HEK293 (cell line): ENCODE data around the gene CACNA1H.

ENCODE experiments used
- CTCF ChIA-PET: fragments of 350-600 bp; formaldehyde crosslinking; extraction: SDS; loops from one replicate; lab custom pipeline; 2021; ENCODE audit warnings: antibody characterized with exemption; lab: Yijun Ruan, JAX
- POLR2A ChIA-PET: fragments of 300-600 bp; formaldehyde crosslinking; extraction: SDS; loops from one replicate; lab custom pipeline; 2020; ENCODE audit warnings: antibody characterized with exemption, inconsistent platforms; lab: Yijun Ruan, JAX
- H3K27ac ChIP-seq: fragments of 200-500 bp; sonication (Bioruptor generic); 2 replicates; pipeline ENCODE4 v1.5.1; 2014; ENCODE audit warnings: low read depth, low read length, control low read depth, inconsistent platforms; ENCODE audit errors: extremely low read depth
- H3K36me3 ChIP-seq, 2 experiments: fragments of 200-500 bp in 1 of 2; sonication (Bioruptor generic) in 1 of 2; 1 replicate in 1 of 2; 2 replicates in 1 of 2; pipeline ENCODE4 v1.5.1; 2014 to 2017; ENCODE audit warnings: inconsistent platforms in 2 of 2, low read length in 2 of 2; ENCODE audit not compliant: control insufficient read depth in 2 of 2, insufficient read depth in 1 of 2
- H3K4me1 ChIP-seq: fragments of 200-500 bp; sonication (Bioruptor generic); 2 replicates; pipeline ENCODE4 v1.5.1; 2014; ENCODE audit warnings: mild to moderate bottlenecking, low read length, inconsistent platforms; ENCODE audit not compliant: control insufficient read depth, insufficient read depth
- H3K4me3 ChIP-seq: 2 replicates; pipeline ENCODE4 v1.5.1; 2011; ENCODE audit warnings: low read depth, mild to moderate bottlenecking, control low read depth, low read length, moderate library complexity
- H3K9me3 ChIP-seq: fragments of 200-500 bp; sonication (Bioruptor generic); 2 replicates; pipeline ENCODE4 v1.5.1; 2014; ENCODE audit warnings: low read depth, low read length, inconsistent platforms; ENCODE audit not compliant: control insufficient read depth, insufficient read depth
- BCL6B ChIP-seq: fragments of 450-650 bp; formaldehyde crosslinking; IDR thresholded peaks from 2 replicates; pipeline ENCODE4 v1.5.1; 2017; ENCODE audit warnings: missing biosample characterization, missing genetic modification characterization
- CTCF ChIP-seq: fragments of 450-650 bp; formaldehyde crosslinking; IDR thresholded peaks from 2 replicates; pipeline ENCODE4 v1.5.1; 2016; ENCODE audit warnings: missing biosample characterization, missing genetic modification characterization
- EGR2 ChIP-seq: fragments of 450-650 bp; formaldehyde crosslinking; IDR thresholded peaks from 2 replicates; pipeline ENCODE4 v1.5.1; 2016; ENCODE audit warnings: low read depth, missing biosample characterization, missing genetic modification characterization
- GLIS2 ChIP-seq: fragments of 450-650 bp; formaldehyde crosslinking; IDR thresholded peaks from 2 replicates; pipeline ENCODE4 v1.5.1; 2016; ENCODE audit warnings: missing biosample characterization, missing genetic modification characterization
- INSM2 ChIP-seq: fragments of 450-650 bp; formaldehyde crosslinking; IDR thresholded peaks from 2 replicates; pipeline ENCODE4 v1.5.1; 2016; ENCODE audit warnings: missing biosample characterization, missing genetic modification characterization
- SETDB1 ChIP-seq: IDR thresholded peaks from one replicate; pipeline ENCODE4 v1.6.1; 2017; ENCODE audit warnings: mild to moderate bottlenecking, low read length, moderate library complexity, mixed read lengths; ENCODE audit not compliant: insufficient read length
- ZIC2 ChIP-seq: fragments of 450-650 bp; formaldehyde crosslinking; IDR thresholded peaks from 2 replicates; pipeline ENCODE4 v1.5.1; 2016; ENCODE audit warnings: missing biosample characterization, missing genetic modification characterization
- ZNF114 ChIP-seq: fragments of 450-650 bp; formaldehyde crosslinking; IDR thresholded peaks from 2 replicates; pipeline ENCODE4 v1.5.0; 2017; ENCODE audit warnings: missing biosample characterization, missing genetic modification characterization
- ZNF24 ChIP-seq: fragments of 450-650 bp; formaldehyde crosslinking; IDR thresholded peaks from 2 replicates; pipeline ENCODE4 v1.5.1; 2016; ENCODE audit warnings: missing biosample characterization, missing genetic modification characterization
- ZNF280D ChIP-seq: fragments of 450-650 bp; formaldehyde crosslinking; IDR thresholded peaks from 2 replicates; pipeline ENCODE4 v1.5.1; 2016; ENCODE audit warnings: missing biosample characterization, missing genetic modification characterization
- ZNF341 ChIP-seq: fragments of 450-650 bp; formaldehyde crosslinking; IDR thresholded peaks from 2 replicates; pipeline ENCODE4; 2016; ENCODE audit warnings: low read depth, missing biosample characterization, missing genetic modification characterization
- ZNF513 ChIP-seq: fragments of 450-650 bp; IDR thresholded peaks from 2 replicates; pipeline ENCODE4 v1.5.1; 2018; ENCODE audit warnings: missing biosample characterization, missing genetic modification characterization
- ZNF701 ChIP-seq: fragments of 450-650 bp; formaldehyde crosslinking; IDR thresholded peaks from 2 replicates; pipeline ENCODE4 v1.5.1; 2016; ENCODE audit warnings: missing biosample characterization, missing genetic modification characterization
- ZNF707 ChIP-seq: fragments of 450-650 bp; formaldehyde crosslinking; IDR thresholded peaks from 2 replicates; pipeline ENCODE4 v1.5.1; 2016; ENCODE audit warnings: missing biosample characterization, missing genetic modification characterization
- TF ChIP-seq, protein P1 (sequence below): fragments of 450-650 bp; formaldehyde crosslinking; IDR thresholded peaks from 2 replicates; pipeline ENCODE4 v1.5.1; 2017; ENCODE audit warnings: missing biosample characterization, missing genetic modification characterization
- TF ChIP-seq, protein P2 (sequence below): fragments of 450-650 bp; formaldehyde crosslinking; IDR thresholded peaks from 2 replicates; pipeline ENCODE4 v1.5.1; 2017; ENCODE audit warnings: missing biosample characterization, missing genetic modification characterization
- TF ChIP-seq, protein P3 (sequence below): fragments of 450-650 bp; formaldehyde crosslinking; conservative IDR thresholded peaks from 2 replicates; pipeline ENCODE4 v1.5.1; 2016; ENCODE audit warnings: low read depth, missing biosample characterization, missing genetic modification characterization

Gene CACNA1H

GRCh38 chr16:1158456-1159324 lies 5.8 kb downstream of the CACNA1H start (continued):
- TF ChIP-seq ZNF280D (no peak), CTCF (tag by site-specific recombination) (no peak), GLIS2 (0 out of 2 replicates have a peak, but pooled peaks have one; percentile 2), ZNF707 (no peak), ZNF114 (no peak)
- TF ChIP-seq, protein P1, sequence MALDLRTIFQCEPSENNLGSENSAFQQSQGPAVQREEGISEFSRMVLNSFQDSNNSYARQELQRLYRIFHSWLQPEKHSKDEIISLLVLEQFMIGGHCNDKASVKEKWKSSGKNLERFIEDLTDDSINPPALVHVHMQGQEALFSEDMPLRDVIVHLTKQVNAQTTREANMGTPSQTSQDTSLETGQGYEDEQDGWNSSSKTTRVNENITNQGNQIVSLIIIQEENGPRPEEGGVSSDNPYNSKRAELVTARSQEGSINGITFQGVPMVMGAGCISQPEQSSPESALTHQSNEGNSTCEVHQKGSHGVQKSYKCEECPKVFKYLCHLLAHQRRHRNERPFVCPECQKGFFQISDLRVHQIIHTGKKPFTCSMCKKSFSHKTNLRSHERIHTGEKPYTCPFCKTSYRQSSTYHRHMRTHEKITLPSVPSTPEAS (tag by site-specific recombination): no peak
- TF ChIP-seq, protein P2, sequence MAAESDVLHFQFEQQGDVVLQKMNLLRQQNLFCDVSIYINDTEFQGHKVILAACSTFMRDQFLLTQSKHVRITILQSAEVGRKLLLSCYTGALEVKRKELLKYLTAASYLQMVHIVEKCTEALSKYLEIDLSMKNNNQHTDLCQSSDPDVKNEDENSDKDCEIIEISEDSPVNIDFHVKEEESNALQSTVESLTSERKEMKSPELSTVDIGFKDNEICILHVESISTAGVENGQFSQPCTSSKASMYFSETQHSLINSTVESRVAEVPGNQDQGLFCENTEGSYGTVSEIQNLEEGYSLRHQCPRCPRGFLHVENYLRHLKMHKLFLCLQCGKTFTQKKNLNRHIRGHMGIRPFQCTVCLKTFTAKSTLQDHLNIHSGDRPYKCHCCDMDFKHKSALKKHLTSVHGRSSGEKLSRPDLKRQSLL (tag by site-specific recombination): no peak
- TF ChIP-seq, protein P3, sequence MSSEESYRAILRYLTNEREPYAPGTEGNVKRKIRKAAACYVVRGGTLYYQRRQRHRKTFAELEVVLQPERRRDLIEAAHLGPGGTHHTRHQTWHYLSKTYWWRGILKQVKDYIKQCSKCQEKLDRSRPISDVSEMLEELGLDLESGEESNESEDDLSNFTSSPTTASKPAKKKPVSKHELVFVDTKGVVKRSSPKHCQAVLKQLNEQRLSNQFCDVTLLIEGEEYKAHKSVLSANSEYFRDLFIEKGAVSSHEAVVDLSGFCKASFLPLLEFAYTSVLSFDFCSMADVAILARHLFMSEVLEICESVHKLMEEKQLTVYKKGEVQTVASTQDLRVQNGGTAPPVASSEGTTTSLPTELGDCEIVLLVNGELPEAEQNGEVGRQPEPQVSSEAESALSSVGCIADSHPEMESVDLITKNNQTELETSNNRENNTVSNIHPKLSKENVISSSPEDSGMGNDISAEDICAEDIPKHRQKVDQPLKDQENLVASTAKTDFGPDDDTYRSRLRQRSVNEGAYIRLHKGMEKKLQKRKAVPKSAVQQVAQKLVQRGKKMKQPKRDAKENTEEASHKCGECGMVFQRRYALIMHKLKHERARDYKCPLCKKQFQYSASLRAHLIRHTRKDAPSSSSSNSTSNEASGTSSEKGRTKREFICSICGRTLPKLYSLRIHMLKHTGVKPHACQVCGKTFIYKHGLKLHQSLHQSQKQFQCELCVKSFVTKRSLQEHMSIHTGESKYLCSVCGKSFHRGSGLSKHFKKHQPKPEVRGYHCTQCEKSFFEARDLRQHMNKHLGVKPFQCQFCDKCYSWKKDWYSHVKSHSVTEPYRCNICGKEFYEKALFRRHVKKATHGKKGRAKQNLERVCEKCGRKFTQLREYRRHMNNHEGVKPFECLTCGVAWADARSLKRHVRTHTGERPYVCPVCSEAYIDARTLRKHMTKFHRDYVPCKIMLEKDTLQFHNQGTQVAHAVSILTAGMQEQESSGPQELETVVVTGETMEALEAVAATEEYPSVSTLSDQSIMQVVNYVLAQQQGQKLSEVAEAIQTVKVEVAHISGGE (tag by site-specific recombination): no peak
- TF ChIP-seq, all 188 proteins: peak for 4

DNA sequence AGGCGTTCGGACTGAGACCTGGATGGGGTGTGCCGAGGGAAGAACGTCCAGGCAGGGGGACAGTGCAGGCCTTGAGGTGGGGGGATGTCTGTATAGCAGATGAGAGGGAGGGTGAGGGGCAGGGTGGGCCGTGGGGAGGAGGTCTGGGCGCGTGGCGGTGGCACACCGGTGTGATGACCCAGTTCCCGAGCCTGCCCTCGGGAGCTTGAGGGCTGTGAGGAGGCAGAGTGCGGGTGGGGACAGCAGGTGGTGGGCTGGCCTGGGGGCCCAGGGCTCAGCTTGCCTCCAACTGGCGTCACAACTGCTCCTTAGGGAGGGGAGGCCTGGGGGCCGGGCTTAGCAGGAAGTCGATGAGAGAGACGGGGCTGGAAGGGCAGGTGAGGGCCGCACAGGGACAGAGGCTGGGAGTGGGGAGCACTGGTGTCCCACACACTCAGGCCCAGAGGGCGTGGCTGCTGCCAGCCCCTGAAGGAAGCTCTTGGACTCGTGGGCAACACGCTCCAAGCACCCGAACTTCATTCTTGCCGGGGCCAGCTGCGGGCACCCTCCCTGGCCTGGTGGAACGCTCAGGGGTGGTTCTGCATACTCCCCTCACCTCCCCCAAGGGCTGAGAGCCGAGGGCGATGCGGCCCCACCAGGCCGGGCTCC lies 6.5 kb downstream of the CACNA1H start:
- H3K27ac ChIP-seq: no peak overlapping the region
- ChIA-PET POLR2A (interaction anchor here (0.5 kb wide), 1 partner anchor 22 kb away, joined by 4 read pairs; no protein-coding TSS in a partner anchor), CTCF (no interaction called here)
- no peaks in the 10 kb centered on the region for H3K9me3 ChIP-seq
- H3K4me3 ChIP-seq: no peak overlapping the region
- H3K36me3 ChIP-seq: no peaks in the 10 kb centered on the region
- H3K4me1 ChIP-seq: no peaks in the 10 kb centered on the region
- TF ChIP-seq ZIC2 (tag by site-specific recombination) (peak; percentile 70), ZNF24 (tag by site-specific recombination) (peak; percentile 41; the same call in 1 of the 2 replicates), ZNF513 (tag by site-specific recombination) (no peak), BCL6B (tag by site-specific recombination) (no peak), EGR2 (peak; percentile 46; the same call in 1 of the 2 replicates), ZNF341 (tag by site-specific recombination) (peak; percentile 26; the same call in 1 of the 2 replicates), ZNF701 (tag by site-specific recombination) (no peak), INSM2 (tag by site-specific recombination) (no peak), SETDB1 (no peak)
